Astrocyte (in vitro differentiated cells and primary cell): Measurements from ENCODE around the gene SCNN1A. TPM values are rescaled to one million over a fixed set of nuclear protein-coding genes. Genes with fewer than 3 reads are reported as not detected.
A peak's percentile ranks its signal among the peaks of the same experiment; 100 is the strongest.

Source experiments
- DNase-seq: peaks from one replicate; pipeline ENCODE4 v3.0.0-alpha.2; 2010; ENCODE audit warnings: low read depth
- FAIRE-seq: peaks from 2 replicates; lab custom pipeline; 2011; peaks lifted over from hg19 to GRCh38; lab: Jason Lieb, UNC
- H2AFZ ChIP-seq: 2 replicates; pipeline ENCODE4 v1.6.0; 2012; ENCODE audit warnings: low read depth, low read length, inconsistent platforms
- H3K27ac ChIP-seq: 2 replicates; pipeline ENCODE4 v1.5.1; 2011; ENCODE audit warnings: low read depth, low read length, inconsistent platforms
- H3K27me3 ChIP-seq: 2 replicates; pipeline ENCODE4 v1.6.0; 2011; ENCODE audit warnings: low read length, inconsistent platforms; ENCODE audit not compliant: insufficient read depth
- H3K36me3 ChIP-seq: 2 replicates; pipeline ENCODE4 v1.5.1; 2011; ENCODE audit warnings: low read length, inconsistent platforms; ENCODE audit not compliant: insufficient read depth
- H3K4me1 ChIP-seq: 2 replicates; pipeline ENCODE4 v1.5.1; 2011; ENCODE audit warnings: low read length, inconsistent platforms; ENCODE audit not compliant: insufficient read depth
- H3K4me2 ChIP-seq: 2 replicates; pipeline ENCODE4 v1.6.0; 2012; ENCODE audit warnings: low read length, inconsistent platforms
- H3K4me3 ChIP-seq: 2 replicates; pipeline ENCODE4 v1.5.1; 2011; ENCODE audit warnings: low read depth, mild to moderate bottlenecking, low read length, inconsistent platforms; ENCODE audit not compliant: insufficient read depth
- H3K79me2 ChIP-seq: 2 replicates; pipeline ENCODE4 v1.6.0; 2012; ENCODE audit warnings: mild to moderate bottlenecking, low read length, inconsistent platforms; ENCODE audit not compliant: insufficient read depth
- H3K9ac ChIP-seq: 2 replicates; pipeline ENCODE4 v1.6.0; 2012; ENCODE audit warnings: mild to moderate bottlenecking, low read length, inconsistent platforms
- H3K9me3 ChIP-seq: 2 replicates; pipeline ENCODE4 v1.5.1; 2012; ENCODE audit warnings: low read depth, mild to moderate bottlenecking, low read length, inconsistent platforms; ENCODE audit not compliant: insufficient read depth
- H4K20me1 ChIP-seq: 2 replicates; pipeline ENCODE4 v1.6.0; 2012; ENCODE audit warnings: low read length, inconsistent platforms; ENCODE audit not compliant: insufficient read depth
- H3K27ac Mint-ChIP-seq: one replicate; pipeline ENCODE4 v1.8.0; 2021; ENCODE audit warnings: mild to moderate bottlenecking, mixed read lengths; ENCODE audit not compliant: unreplicated experiment
- H3K27me3 Mint-ChIP-seq: one replicate; pipeline ENCODE4 v1.8.0; 2021; ENCODE audit warnings: low read depth, mixed read lengths; ENCODE audit not compliant: unreplicated experiment
- H3K36me3 Mint-ChIP-seq: one replicate; pipeline ENCODE4 v1.8.0; 2021; ENCODE audit warnings: low read depth, mixed read lengths; ENCODE audit not compliant: unreplicated experiment
- H3K4me1 Mint-ChIP-seq: one replicate; pipeline ENCODE4 v1.8.0; 2021; ENCODE audit warnings: low read depth, mixed read lengths; ENCODE audit not compliant: unreplicated experiment
- H3K4me3 Mint-ChIP-seq: one replicate; pipeline ENCODE4 v1.8.0; 2021; ENCODE audit warnings: mild to moderate bottlenecking, moderate library complexity, mixed read lengths; ENCODE audit not compliant: unreplicated experiment
- H3K9me3 Mint-ChIP-seq: one replicate; pipeline ENCODE4 v1.8.0; 2021; ENCODE audit warnings: mild to moderate bottlenecking, mixed read lengths; ENCODE audit not compliant: unreplicated experiment
- CTCF ChIP-seq: IDR thresholded peaks from 2 replicates; pipeline ENCODE4 v1.5.1; 2011; ENCODE audit warnings: low read depth, mild to moderate bottlenecking, inconsistent platforms, low read length, moderate library complexity; ENCODE audit not compliant: insufficient read depth
- EZH2 ChIP-seq: IDR thresholded peaks from 2 replicates; pipeline ENCODE4 v1.6.1; 2012; ENCODE audit warnings: mild to moderate bottlenecking, low read length, inconsistent platforms; ENCODE audit not compliant: insufficient read depth
- total RNA-seq: library from RNA; stranded (reverse); gene quantifications from 2 replicates; pipeline ENCODE4 v1.2.1, GENCODE V29; 2021

Gene SCNN1A
- total RNA-seq, 1 donor from 2014 or later: 1.3 TPM

- Mint-ChIP-seq H3K27me3 (no peaks in the 10 kb centered on the region), H3K4me1 (peaks cover 37% of the 10 kb centered on the region), H3K27ac (peak overlapping the region; percentile 86), H3K9me3 (no peaks in the 10 kb centered on the region), H3K36me3 (peaks cover 15% of the 10 kb centered on the region), H3K4me3 (peak overlapping the region; percentile 58)
- Histone ChIP-seq H3K9ac (peak overlapping the region; percentile 91), H3K27me3 (no peaks in the 10 kb centered on the region), H3K9me3 (no peaks in the 10 kb centered on the region), H4K20me1 (peaks cover 55% of the 10 kb centered on the region), H3K27ac (peak overlapping the region; percentile 98), H3K4me2 (peak overlapping the region; percentile 95), H2AFZ (no peak overlapping the region), H3K4me3 (no peak overlapping the region), H3K79me2 (peaks cover 57% of the 10 kb centered on the region), H3K4me1 (peaks cover 59% of the 10 kb centered on the region), H3K36me3 (peaks cover 42% of the 10 kb centered on the region)
- TF ChIP-seq EZH2 (no peak), CTCF (no peak)
- DNase-seq: no peak
- FAIRE-seq: no peak
These were observed 42.3 kb downstream of the SCNN1A start for GRCh38 chr12:6333029-6333428.

- peaks cover 39% of the 10 kb centered on the region for H3K4me1 Mint-ChIP-seq
- DNase-seq (peak; percentile 68), FAIRE-seq (peak; percentile 5)
- peaks cover 53% of the 10 kb centered on the region for H4K20me1 ChIP-seq
- H3K79me2 ChIP-seq: peaks cover 51% of the 10 kb centered on the region
- H3K27me3 ChIP-seq: no peaks in the 10 kb centered on the region
- no peaks in the 10 kb centered on the region for H3K9me3 ChIP-seq
- H3K9ac ChIP-seq: peak overlapping the region; percentile 91
- H3K27ac Mint-ChIP-seq: peak overlapping the region; percentile 86
- no peaks in the 10 kb centered on the region for H3K9me3 Mint-ChIP-seq
- peak overlapping the region; percentile 98 for H3K27ac ChIP-seq
- peaks cover 53% of the 10 kb centered on the region for H3K4me1 ChIP-seq
- peak overlapping the region; percentile 95 for H3K4me2 ChIP-seq
- H3K36me3 ChIP-seq: peaks cover 42% of the 10 kb centered on the region
- H3K27me3 Mint-ChIP-seq: no peaks in the 10 kb centered on the region
- no peak overlapping the region for H2AFZ ChIP-seq
- TF ChIP-seq EZH2 (no peak), CTCF (no peak)
- no peak overlapping the region for H3K4me3 ChIP-seq
- H3K36me3 Mint-ChIP-seq: peaks cover 15% of the 10 kb centered on the region
- H3K4me3 Mint-ChIP-seq: peak overlapping the region; percentile 58
These were observed 42.9 kb downstream of the SCNN1A start for GRCh38 chr12:6332459-6332858.

- TF ChIP-seq EZH2: no peak
- TF ChIP-seq CTCF: no peak
- no peak overlapping the region for H3K9ac ChIP-seq
- H3K36me3 ChIP-seq: peaks cover 48% of the 10 kb centered on the region
- FAIRE-seq (no peak), DNase-seq (no peak)
- Mint-ChIP-seq H3K36me3 (peaks cover 19% of the 10 kb centered on the region), H3K4me1 (peaks cover 42% of the 10 kb centered on the region), H3K27me3 (no peaks in the 10 kb centered on the region), H3K27ac (peak overlapping the region; percentile 34), H3K9me3 (no peaks in the 10 kb centered on the region), H3K4me3 (no peak overlapping the region)
- peaks cover 42% of the 10 kb centered on the region for H3K4me1 ChIP-seq
- no peak overlapping the region for H2AFZ ChIP-seq
- H3K79me2 ChIP-seq: peaks cover 42% of the 10 kb centered on the region
- peaks cover 60% of the 10 kb centered on the region for H4K20me1 ChIP-seq
- H3K27ac ChIP-seq: no peak overlapping the region
- H3K9me3 ChIP-seq: no peaks in the 10 kb centered on the region
- no peaks in the 10 kb centered on the region for H3K27me3 ChIP-seq
- no peak overlapping the region for H3K4me3 ChIP-seq
- no peak overlapping the region for H3K4me2 ChIP-seq
These were observed 44.2 kb downstream of the SCNN1A start for GRCh38 chr12:6330999-6331714.
